Measurements from ENCODE around the gene DPEP3.
"Not testable (repeated sequence)": the region's sequence is repeated elsewhere in the genome, so short reads cannot be mapped to it uniquely, and the experiment has no call there.

Gene DPEP3

GRCh38 chr16:67994040-67994408, 13.7 kb upstream of the DPEP3 start:
- in situ Hi-C loops (cut with MboI; ENCODE audit: low sequenced_read_pairs), result not testable (repeated sequence)

- in situ Hi-C loops (cut with MboI; ENCODE audit: low sequenced_read_pairs), result no loop called here
Measured at GRCh38 chr16:67993207-67994039, 13.1 kb upstream of the DPEP3 start.

- in situ Hi-C loops (cut with MboI; ENCODE audit: low sequenced_read_pairs), result no loop called here
Measured at GRCh38 chr16:67992661-67993206, 12.4 kb upstream of the DPEP3 start.

GRCh38 chr16:67990018-67990386, 9.7 kb upstream of the DPEP3 start:
- in situ Hi-C loops (cut with MboI; ENCODE audit: low sequenced_read_pairs), result no loop called here

GRCh38 chr16:67989322-67990017, 9.2 kb upstream of the DPEP3 start:
- in situ Hi-C loops (cut with MboI; ENCODE audit: low sequenced_read_pairs), result no loop called here

- in situ Hi-C loops (cut with MboI; ENCODE audit: low sequenced_read_pairs), result no loop called here
Measured at GRCh38 chr16:67988675-67989074, 8.4 kb upstream of the DPEP3 start.

GRCh38 chr16:67987460-67988160, 7.3 kb upstream of the DPEP3 start:
- in situ Hi-C loops (cut with MboI; ENCODE audit: low sequenced_read_pairs), result no loop called here

GRCh38 chr16:67986949-67987348, 6.7 kb upstream of the DPEP3 start:
- in situ Hi-C loops (cut with MboI; ENCODE audit: low sequenced_read_pairs), result no loop called here

- in situ Hi-C loops (cut with MboI; ENCODE audit: low sequenced_read_pairs), result no loop called here
Measured at GRCh38 chr16:67982011-67982696, 1.9 kb upstream of the DPEP3 start.

- in situ Hi-C loops (cut with MboI; ENCODE audit: low sequenced_read_pairs), result no loop called here
Measured at GRCh38 chr16:67977469-67978227, 2.7 kb downstream of the DPEP3 start.

- in situ Hi-C loops (cut with MboI; ENCODE audit: low sequenced_read_pairs), result no loop called here
Measured at GRCh38 chr16:67977005-67977404, 3.3 kb downstream of the DPEP3 start.

GRCh38 chr16:67976205-67976604, 4.1 kb downstream of the DPEP3 start:
- in situ Hi-C loops (cut with MboI; ENCODE audit: low sequenced_read_pairs), result no loop called here

- in situ Hi-C loops (cut with MboI; ENCODE audit: low sequenced_read_pairs), result no loop called here
Measured at GRCh38 chr16:67975321-67976105, 4.8 kb downstream of the DPEP3 start.

GRCh38 chr16:67972285-67972684, 8.0 kb downstream of the DPEP3 start:
- in situ Hi-C loops (cut with MboI; ENCODE audit: low sequenced_read_pairs), result not testable (repeated sequence)

GRCh38 chr16:67971111-67971510, 9.2 kb downstream of the DPEP3 start:
- in situ Hi-C loops (cut with MboI; ENCODE audit: low sequenced_read_pairs), result no loop called here

- in situ Hi-C loops (cut with MboI; ENCODE audit: low sequenced_read_pairs), result no loop called here
Measured at GRCh38 chr16:67969254-67970039, 10.9 kb downstream of the DPEP3 start.

- in situ Hi-C loops (cut with MboI; ENCODE audit: low sequenced_read_pairs), result no loop called here
Measured at GRCh38 chr16:67968400-67969253, 11.7 kb downstream of the DPEP3 start, which contains the start of gene SLC12A4. SLC12A4 (minus strand) TSS chr16:67968637; CDS start chr16:67968553, 84 bp downstream.

Measured in HL-60/S4 (cell line).